ENCODE results near the gene SLC33A1. TPM values are rescaled to one million over a fixed set of nuclear protein-coding genes. Genes with fewer than 3 reads are reported as not detected.
A peak's percentile ranks its signal among the peaks of the same experiment; 100 is the strongest.

The SLC33A1 gene
- total RNA-seq, 1 experiment from 2014 or later, result 23.3 TPM

GRCh38 chr3:155870133-155870944 is 16.1 kb upstream of the SLC33A1 start, which contains the start of gene GMPS (continued):
- TF ChIP-seq, protein P1, sequence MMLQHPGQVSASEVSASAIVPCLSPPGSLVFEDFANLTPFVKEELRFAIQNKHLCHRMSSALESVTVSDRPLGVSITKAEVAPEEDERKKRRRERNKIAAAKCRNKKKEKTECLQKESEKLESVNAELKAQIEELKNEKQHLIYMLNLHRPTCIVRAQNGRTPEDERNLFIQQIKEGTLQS (IDR thresholded peaks at IDR 0.05), result no peak
- TF ChIP-seq SIN3A (IDR thresholded peaks at IDR 0.05; ENCODE audit: low read depth) (peak; percentile 89), EZH2 (IDR thresholded peaks at IDR 0.05) (no peak), POLR2AphosphoS5 (IDR thresholded peaks at IDR 0.05; ENCODE audit: low read depth, low read length) (peak; percentile 80)

DNA sequence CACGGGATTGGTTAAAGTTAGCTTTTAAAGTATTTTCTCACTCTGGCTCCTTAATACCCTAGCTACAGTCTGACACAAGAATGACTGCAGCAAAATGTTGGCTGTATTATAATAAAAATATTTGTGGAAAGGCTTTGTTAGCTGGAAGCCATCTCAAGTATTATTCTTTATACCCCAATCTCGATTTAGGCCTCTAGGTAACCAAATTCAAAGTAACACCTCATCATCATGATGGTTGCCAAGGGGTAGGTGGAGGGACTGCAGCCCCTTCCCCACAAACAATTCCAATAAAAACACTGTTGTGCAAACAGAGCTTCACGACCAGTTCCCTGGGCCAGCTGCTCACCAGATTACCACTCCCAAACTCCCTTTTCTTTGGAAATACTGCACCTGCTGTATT is 15.5 kb upstream of the SLC33A1 start:
- H3K9ac ChIP-seq (ENCODE audit: low read length), result peak overlapping the region; percentile 100
- peak overlapping the region; percentile 51 for H3K27ac ChIP-seq (ENCODE audit: low read depth, low read length)
- CTCF ChIA-PET, result interaction anchor here (0.9 to 2.9 kb wide), 5 partner anchors 8 to 487 kb away, joined by 3 to 11 read pairs (median 4); partner anchors contain the start of gene C3orf33
- peaks cover 23% of the 10 kb centered on the region; the same call in 1 of the 2 replicates for H4K20me1 ChIP-seq (ENCODE audit: insufficient read depth)
- peaks cover 41% of the 10 kb centered on the region for H3K79me2 ChIP-seq (ENCODE audit: insufficient read depth, low read length)
- no peaks in the 10 kb centered on the region for H3K36me3 ChIP-seq (ENCODE audit: control insufficient read depth in 1 of 2, insufficient read depth in 2 of 2, low read length in 2 of 2)
- no peak for TF ChIP-seq EZH2 (IDR thresholded peaks at IDR 0.05)
- TF ChIP-seq CTCF (IDR thresholded peaks at IDR 0.05 in 2 of 3, conservative IDR thresholded peaks at IDR 0.05 in 1 of 3; ENCODE audit: borderline replicate concordance in 1 of 3, insufficient read depth in 1 of 3, low read depth in 2 of 3, low read length in 2 of 3), result no peak
- TF ChIP-seq ZNF274 (IDR thresholded peaks at IDR 0.05; ENCODE audit: low read depth, low read length), result no peak
- no peak for TF ChIP-seq ZFX (IDR thresholded peaks at IDR 0.05)
- TF ChIP-seq FOSL1 (IDR thresholded peaks at IDR 0.05; ENCODE audit: low read depth), result no peak
- TF ChIP-seq EGR1 (IDR thresholded peaks at IDR 0.05; ENCODE audit: low read depth), result no peak
- TF ChIP-seq, protein P2, sequence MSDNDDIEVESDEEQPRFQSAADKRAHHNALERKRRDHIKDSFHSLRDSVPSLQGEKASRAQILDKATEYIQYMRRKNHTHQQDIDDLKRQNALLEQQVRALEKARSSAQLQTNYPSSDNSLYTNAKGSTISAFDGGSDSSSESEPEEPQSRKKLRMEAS (IDR thresholded peaks at IDR 0.05), result no peak
- TF ChIP-seq POLR2A (IDR thresholded peaks at IDR 0.05; ENCODE audit: borderline replicate concordance, extremely low read depth, insufficient read depth, insufficient read length), result no peak
- TF ChIP-seq SP1 (IDR thresholded peaks at IDR 0.05; ENCODE audit: low read depth), result no peak
- no peak for TF ChIP-seq RAD21 (IDR thresholded peaks at IDR 0.05; ENCODE audit: low read depth)
- no peak for TF ChIP-seq SRF (IDR thresholded peaks at IDR 0.05; ENCODE audit: low read depth)
- TF ChIP-seq REST (IDR thresholded peaks at IDR 0.05; ENCODE audit: low read depth), result no peak
- H2AFZ ChIP-seq (ENCODE audit: low read depth, low read length, poor library complexity, severe bottlenecking), result peak overlapping the region; percentile 68
- RAD21 ChIA-PET (ENCODE audit: low non-redundant PET in 1 of 2, low total read pairs in 2 of 2, uncharacterized antibody in 2 of 2, unreplicated experiment in 2 of 2), result interaction anchor here in 1 of 2 experiments (0.8 kb wide), 1 partner anchor 124 kb away, joined by 3 read pairs; no protein-coding TSS in a partner anchor
- H3K4me2 ChIP-seq (ENCODE audit: low read length), result peak overlapping the region; percentile 91
- peaks cover 0 to 25% of the 10 kb centered on the region in 2 experiments; a peak in 3 of 4 replicates for H3K4me1 ChIP-seq (ENCODE audit: control insufficient read depth in 1 of 2, insufficient read depth in 2 of 2, low read length in 2 of 2)
- BruUV-seq (replicated peaks), result TSS peak; percentile 94
- intact Hi-C loops (cut with micrococcal nuclease), result loop anchor here (1.0 to 5.0 kb wide), 2 partner anchors 15 to 122 kb away; partner anchors contain the start of genes PLCH1 and SLC33A1
- H3K27me3 ChIP-seq (ENCODE audit: insufficient read depth, low read length), result no peaks in the 10 kb centered on the region
- POLR2A ChIA-PET, result interaction anchor here (0.9 to 1.2 kb wide), 3 partner anchors 10 to 64 kb away, joined by 3 to 5 read pairs (median 3); partner anchors contain the start of gene C3orf33
- no peaks in the 10 kb centered on the region for H3K9me2 ChIP-seq (ENCODE audit: insufficient read depth)
- ATAC-seq, result no peak
- DNase-seq (ENCODE audit: low read depth, low spot score), result no peak
- no peaks in the 10 kb centered on the region for H3K9me3 ChIP-seq (ENCODE audit: control insufficient read depth in 1 of 2, insufficient read depth in 1 of 2, low read depth in 1 of 2, low read length in 2 of 2)
- H3K4me3 ChIP-seq (replicated peaks in 1 of 2; ENCODE audit: low read depth in 1 of 2, low read length in 2 of 2), result peak overlapping the region; percentile 56 to 98

All from HCT116 (cell line).